H1 (cell line): ENCODE results near the gene TAGLN2. TPM values are rescaled to one million over a fixed set of nuclear protein-coding genes. Genes with fewer than 3 reads are reported as not detected.

Experiments
- CREB1 ChIP-seq: IDR thresholded peaks from 2 replicates; pipeline ENCODE4 v1.6.1; 2012; ENCODE audit warnings: inconsistent platforms
- NRF1 ChIP-seq: IDR thresholded peaks from 2 replicates; pipeline ENCODE4 v1.6.1; 2011; ENCODE audit warnings: mild to moderate bottlenecking, low read depth, low read length, improper control_type of control experiment
- polyA plus RNA-seq, 7 experiments: library from polyadenylated mRNA; depleted of rRNA in 3 of 7; stranded (reverse) in 5 of 7; unstranded in 2 of 7; fragments of >200 nt in 5 of 7; fragments of 200-250 nt in 2 of 7; gene quantifications; 1 replicate in 5 of 7; 2 replicates in 1 of 7; 4 replicates in 1 of 7; pipeline versions ENCODE4 v1.2.1 to v1.2.3, GENCODE V29; 2011 to 2013; ENCODE audit warnings: missing spikeins in 2 of 7, mixed read lengths in 2 of 7
- total RNA-seq: library from RNA; stranded (reverse); fragmentation: NEBNext Ultra II Directional; extraction: Animal tissue kit (Norgen Biotek cat#: 25700); gene quantifications from 2 replicates; pipeline ENCODE4 v1.2.1, GENCODE V29; 2021
- TF ChIP-seq, protein P1 (sequence below): fragments of 300-600 bp; sonication (generic); IDR thresholded peaks from 2 replicates; pipeline ENCODE4 v1.7.1; 2012; ENCODE audit warnings: low read length, moderate library complexity, mild to moderate bottlenecking, inconsistent platforms; ENCODE audit not compliant: insufficient replicate concordance

TAGLN2 gene
- total and polyA plus RNA-seq, 2 of the 8 experiments (the other 6 are each of a cell fraction or from before 2014, with no cell fraction given), result 93.0 to 114 TPM

DNA sequence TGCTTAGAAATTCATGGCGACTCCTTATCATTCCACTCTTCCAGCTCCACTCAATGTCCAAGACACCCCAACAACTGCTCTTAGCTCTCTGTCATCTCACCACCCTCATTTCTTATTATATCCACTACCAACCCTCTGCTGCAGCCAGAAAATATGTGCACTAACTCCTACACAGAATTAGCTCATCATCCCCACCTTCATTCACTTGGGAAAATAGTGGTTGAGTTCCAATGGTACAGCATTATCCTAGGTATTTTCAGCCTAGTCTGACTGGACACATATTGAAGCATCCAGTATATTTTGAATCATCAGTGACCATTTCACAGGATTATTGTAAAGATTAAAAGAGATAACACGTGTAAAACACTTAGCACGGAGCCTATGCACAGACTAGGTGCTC lies 46.2 kb downstream of the TAGLN2 start (continued):
- TF ChIP-seq, protein P1, sequence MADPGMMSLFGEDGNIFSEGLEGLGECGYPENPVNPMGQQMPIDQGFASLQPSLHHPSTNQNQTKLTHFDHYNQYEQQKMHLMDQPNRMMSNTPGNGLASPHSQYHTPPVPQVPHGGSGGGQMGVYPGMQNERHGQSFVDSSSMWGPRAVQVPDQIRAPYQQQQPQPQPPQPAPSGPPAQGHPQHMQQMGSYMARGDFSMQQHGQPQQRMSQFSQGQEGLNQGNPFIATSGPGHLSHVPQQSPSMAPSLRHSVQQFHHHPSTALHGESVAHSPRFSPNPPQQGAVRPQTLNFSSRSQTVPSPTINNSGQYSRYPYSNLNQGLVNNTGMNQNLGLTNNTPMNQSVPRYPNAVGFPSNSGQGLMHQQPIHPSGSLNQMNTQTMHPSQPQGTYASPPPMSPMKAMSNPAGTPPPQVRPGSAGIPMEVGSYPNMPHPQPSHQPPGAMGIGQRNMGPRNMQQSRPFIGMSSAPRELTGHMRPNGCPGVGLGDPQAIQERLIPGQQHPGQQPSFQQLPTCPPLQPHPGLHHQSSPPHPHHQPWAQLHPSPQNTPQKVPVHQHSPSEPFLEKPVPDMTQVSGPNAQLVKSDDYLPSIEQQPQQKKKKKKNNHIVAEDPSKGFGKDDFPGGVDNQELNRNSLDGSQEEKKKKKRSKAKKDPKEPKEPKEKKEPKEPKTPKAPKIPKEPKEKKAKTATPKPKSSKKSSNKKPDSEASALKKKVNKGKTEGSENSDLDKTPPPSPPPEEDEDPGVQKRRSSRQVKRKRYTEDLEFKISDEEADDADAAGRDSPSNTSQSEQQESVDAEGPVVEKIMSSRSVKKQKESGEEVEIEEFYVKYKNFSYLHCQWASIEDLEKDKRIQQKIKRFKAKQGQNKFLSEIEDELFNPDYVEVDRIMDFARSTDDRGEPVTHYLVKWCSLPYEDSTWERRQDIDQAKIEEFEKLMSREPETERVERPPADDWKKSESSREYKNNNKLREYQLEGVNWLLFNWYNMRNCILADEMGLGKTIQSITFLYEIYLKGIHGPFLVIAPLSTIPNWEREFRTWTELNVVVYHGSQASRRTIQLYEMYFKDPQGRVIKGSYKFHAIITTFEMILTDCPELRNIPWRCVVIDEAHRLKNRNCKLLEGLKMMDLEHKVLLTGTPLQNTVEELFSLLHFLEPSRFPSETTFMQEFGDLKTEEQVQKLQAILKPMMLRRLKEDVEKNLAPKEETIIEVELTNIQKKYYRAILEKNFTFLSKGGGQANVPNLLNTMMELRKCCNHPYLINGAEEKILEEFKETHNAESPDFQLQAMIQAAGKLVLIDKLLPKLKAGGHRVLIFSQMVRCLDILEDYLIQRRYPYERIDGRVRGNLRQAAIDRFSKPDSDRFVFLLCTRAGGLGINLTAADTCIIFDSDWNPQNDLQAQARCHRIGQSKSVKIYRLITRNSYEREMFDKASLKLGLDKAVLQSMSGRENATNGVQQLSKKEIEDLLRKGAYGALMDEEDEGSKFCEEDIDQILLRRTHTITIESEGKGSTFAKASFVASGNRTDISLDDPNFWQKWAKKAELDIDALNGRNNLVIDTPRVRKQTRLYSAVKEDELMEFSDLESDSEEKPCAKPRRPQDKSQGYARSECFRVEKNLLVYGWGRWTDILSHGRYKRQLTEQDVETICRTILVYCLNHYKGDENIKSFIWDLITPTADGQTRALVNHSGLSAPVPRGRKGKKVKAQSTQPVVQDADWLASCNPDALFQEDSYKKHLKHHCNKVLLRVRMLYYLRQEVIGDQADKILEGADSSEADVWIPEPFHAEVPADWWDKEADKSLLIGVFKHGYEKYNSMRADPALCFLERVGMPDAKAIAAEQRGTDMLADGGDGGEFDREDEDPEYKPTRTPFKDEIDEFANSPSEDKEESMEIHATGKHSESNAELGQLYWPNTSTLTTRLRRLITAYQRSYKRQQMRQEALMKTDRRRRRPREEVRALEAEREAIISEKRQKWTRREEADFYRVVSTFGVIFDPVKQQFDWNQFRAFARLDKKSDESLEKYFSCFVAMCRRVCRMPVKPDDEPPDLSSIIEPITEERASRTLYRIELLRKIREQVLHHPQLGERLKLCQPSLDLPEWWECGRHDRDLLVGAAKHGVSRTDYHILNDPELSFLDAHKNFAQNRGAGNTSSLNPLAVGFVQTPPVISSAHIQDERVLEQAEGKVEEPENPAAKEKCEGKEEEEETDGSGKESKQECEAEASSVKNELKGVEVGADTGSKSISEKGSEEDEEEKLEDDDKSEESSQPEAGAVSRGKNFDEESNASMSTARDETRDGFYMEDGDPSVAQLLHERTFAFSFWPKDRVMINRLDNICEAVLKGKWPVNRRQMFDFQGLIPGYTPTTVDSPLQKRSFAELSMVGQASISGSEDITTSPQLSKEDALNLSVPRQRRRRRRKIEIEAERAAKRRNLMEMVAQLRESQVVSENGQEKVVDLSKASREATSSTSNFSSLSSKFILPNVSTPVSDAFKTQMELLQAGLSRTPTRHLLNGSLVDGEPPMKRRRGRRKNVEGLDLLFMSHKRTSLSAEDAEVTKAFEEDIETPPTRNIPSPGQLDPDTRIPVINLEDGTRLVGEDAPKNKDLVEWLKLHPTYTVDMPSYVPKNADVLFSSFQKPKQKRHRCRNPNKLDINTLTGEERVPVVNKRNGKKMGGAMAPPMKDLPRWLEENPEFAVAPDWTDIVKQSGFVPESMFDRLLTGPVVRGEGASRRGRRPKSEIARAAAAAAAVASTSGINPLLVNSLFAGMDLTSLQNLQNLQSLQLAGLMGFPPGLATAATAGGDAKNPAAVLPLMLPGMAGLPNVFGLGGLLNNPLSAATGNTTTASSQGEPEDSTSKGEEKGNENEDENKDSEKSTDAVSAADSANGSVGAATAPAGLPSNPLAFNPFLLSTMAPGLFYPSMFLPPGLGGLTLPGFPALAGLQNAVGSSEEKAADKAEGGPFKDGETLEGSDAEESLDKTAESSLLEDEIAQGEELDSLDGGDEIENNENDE, result no peak
- TF ChIP-seq CREB1 (no peak), NRF1 (no peak)
